T-cell (primary cell): ENCODE measurements around the gene CCDC175. TPM values are rescaled to one million over a fixed set of nuclear protein-coding genes. Genes with fewer than 3 reads are reported as not detected.

Experiments used
- ATAC-seq, 4 experiments: fragments of 200-7000 bp in 3 of 4; fragments of 150-1000 bp in 1 of 4; cut with Tn5 transposase; replicated peaks in 1 of 4; 1 replicate in 3 of 4; 2 replicates in 1 of 4; pipeline ENCODE4 v1.10.0; 2021; ENCODE audit warnings: moderate library complexity in 3 of 4, mild to moderate bottlenecking in 2 of 4, moderate number of reproducible peaks in 1 of 4
- CTCF ChIA-PET, 2 donors: fragments of 300-600 bp; sonication (Branson Sonifier 250); formaldehyde crosslinking; loops; one replicate each; lab custom pipeline; 2022; ENCODE audit warnings: antibody characterized with exemption in 2 of 2; lab: Charles Lee
- POLR2A ChIA-PET, 2 donors: fragments of 300-600 bp; sonication (Branson Sonifier 250); formaldehyde crosslinking; loops; one replicate each; lab custom pipeline; 2022; ENCODE audit warnings: antibody characterized with exemption in 2 of 2; lab: Charles Lee
- DNase-seq, 35 experiments: peaks; one replicate each; pipeline versions ENCODE4 v3.0.0 to v3.0.0-alpha.2; 2013 to 2023
- H3K27ac ChIP-seq: one replicate; pipeline ENCODE4 v1.5.1; 2013; ENCODE audit warnings: low read length
- H3K27me3 ChIP-seq, 2 experiments: replicated peaks in 1 of 2; 1 replicate in 1 of 2; 2 replicates in 1 of 2; pipeline versions ENCODE4 v1.6.1 to v1.7.0; 2013; ENCODE audit warnings: low read length in 1 of 2, mixed read lengths in 1 of 2; ENCODE audit not compliant: control insufficient read depth in 2 of 2, insufficient read depth in 2 of 2; ENCODE audit errors: extremely low read depth in 1 of 2
- H3K36me3 ChIP-seq, 2 donors: 1 replicate in 1 of 2; 2 replicates in 1 of 2; pipeline versions ENCODE4 v1.6.1 to v1.7.0; 2013; ENCODE audit warnings: low read length in 1 of 2; ENCODE audit not compliant: control insufficient read depth in 2 of 2, insufficient read depth in 1 of 2; ENCODE audit errors: extremely low read depth in 1 of 2
- H3K4me1 ChIP-seq, 2 experiments: 1 replicate in 1 of 2; 2 replicates in 1 of 2; pipeline versions ENCODE4 v1.6.1 to v1.7.0; 2013; ENCODE audit warnings: low read length in 2 of 2, mixed read lengths in 1 of 2; ENCODE audit not compliant: insufficient read depth in 2 of 2, control insufficient read depth in 1 of 2; ENCODE audit errors: extremely low read depth in 1 of 2
- H3K4me3 ChIP-seq, 2 donors: 1 replicate in 1 of 2; 2 replicates in 1 of 2; pipeline versions ENCODE4 v1.5.1 to v1.7.0; 2013; ENCODE audit warnings: mild to moderate bottlenecking in 2 of 2, low read length in 1 of 2, moderate library complexity in 1 of 2; ENCODE audit not compliant: control insufficient read depth in 1 of 2; ENCODE audit errors: extremely low read depth in 1 of 2
- H3K9me3 ChIP-seq: 2 replicates; pipeline ENCODE4 v1.7.0; 2013
- H3K27ac Mint-ChIP-seq, 2 donors: one replicate each; pipeline ENCODE4 v1.8.0; 2020 to 2021; ENCODE audit warnings: mild to moderate bottlenecking in 2 of 2, mixed read lengths in 2 of 2
- H3K27me3 Mint-ChIP-seq, 2 donors: one replicate each; pipeline ENCODE4 v1.8.0; 2021 to 2022; ENCODE audit warnings: mixed read lengths in 2 of 2
- H3K36me3 Mint-ChIP-seq: one replicate; pipeline ENCODE4 v1.8.0; 2021; ENCODE audit warnings: mixed read lengths
- H3K4me1 Mint-ChIP-seq, 3 donors: one replicate each; pipeline ENCODE4 v1.8.0; 2020 to 2022; ENCODE audit warnings: mixed read lengths in 3 of 3, mild to moderate bottlenecking in 1 of 3
- H3K4me3 Mint-ChIP-seq, 3 donors: one replicate each; pipeline ENCODE4 v1.8.0; 2020 to 2022; ENCODE audit warnings: mild to moderate bottlenecking in 3 of 3, mixed read lengths in 3 of 3, moderate library complexity in 3 of 3
- H3K9me3 Mint-ChIP-seq, 3 donors: one replicate each; pipeline ENCODE4 v1.8.0; 2020 to 2022; ENCODE audit warnings: mixed read lengths in 3 of 3
- WGBS: methylation state at CpG from one replicate; pipeline ENCODE4 v1.1.5; 2013; ENCODE audit warnings: missing lambda C conversion rate; ENCODE audit not compliant: insufficient coverage; 5-methylcytosine and 5-hydroxymethylcytosine counted together
- total RNA-seq, 35 experiments: library from RNA in 6 of 35; stranded (reverse) in 6 of 35; fragments of 120-200 nt in 1 of 35; gene quantifications; one replicate each; pipeline versions ENCODE4 v1.2.1 to v1.2.4 and lab custom pipeline; 2013 to 2026

CCDC175 gene
- total RNA-seq, 5 donors from 2014 or later (not counting 1 experiment from before 2014, with no cell fraction given), result not detected

DNA sequence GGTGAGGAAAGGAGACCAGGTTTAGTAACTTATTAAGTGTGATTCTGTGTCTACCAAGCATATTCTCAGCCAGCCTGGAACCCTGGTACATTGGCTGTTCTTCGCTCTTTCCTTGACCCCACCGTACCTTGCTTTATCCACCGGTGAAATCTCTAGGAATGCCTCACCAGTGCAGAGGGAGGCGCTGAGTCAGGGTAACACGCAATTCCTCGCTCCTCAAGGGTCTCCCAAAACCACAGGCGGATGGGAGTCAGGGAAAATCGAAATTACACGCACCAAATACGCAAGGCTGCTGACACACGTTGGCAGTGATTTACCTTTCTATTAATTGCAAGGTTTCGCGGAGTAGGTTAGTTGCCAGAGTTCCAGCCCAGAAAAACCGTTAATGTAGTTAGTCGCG lies 93.2 kb downstream of the CCDC175 start:
- peak overlapping the region; percentile 83 to 92 for H3K27ac Mint-ChIP-seq
- H3K4me1 Mint-ChIP-seq, result peaks cover 57 to 71% (median 68%) of the 10 kb centered on the region in 3 donors
- ChIA-PET CTCF (interaction anchor here in 1 of 2 donors (0.9 kb wide), 1 partner anchor 20 kb away, joined by 3 read pairs; no protein-coding TSS in a partner anchor), POLR2A (no interaction called here)
- Histone ChIP-seq H3K4me3 (peak overlapping the region; percentile 73 to 83), H3K9me3 (no peaks in the 10 kb centered on the region), H3K27ac (no peak overlapping the region), H3K36me3 (peaks cover 0 to 4% of the 10 kb centered on the region in 2 donors), H3K4me1 (peaks cover 20 to 28% of the 10 kb centered on the region in 2 experiments), H3K27me3 (no peaks in the 10 kb centered on the region)
- 11% methylated on average over 12 of the region's 16 CpGs for WGBS
- peak overlapping the region; percentile 89 to 97 (median 95) for H3K4me3 Mint-ChIP-seq
- peaks cover 7% of the 10 kb centered on the region for H3K36me3 Mint-ChIP-seq
- no peaks in the 10 kb centered on the region for H3K9me3 Mint-ChIP-seq
- H3K27me3 Mint-ChIP-seq, result no peaks in the 10 kb centered on the region
- DNase-seq, result no peak
- ATAC-seq, result no peak

GRCh38 chr14:59482541-59483331 lies 93.9 kb downstream of the CCDC175 start:
- Mint-ChIP-seq H3K27ac (peak overlapping the region; percentile 41 to 83), H3K9me3 (no peaks in the 10 kb centered on the region), H3K4me1 (peaks cover 54 to 68% (median 64%) of the 10 kb centered on the region in 3 donors), H3K27me3 (no peaks in the 10 kb centered on the region), H3K36me3 (peaks cover 3% of the 10 kb centered on the region), H3K4me3 (peak overlapping the region; percentile 89 to 97 (median 95))
- Histone ChIP-seq H3K4me3 (peak overlapping the region; percentile 73 to 83), H3K27ac (no peak overlapping the region), H3K27me3 (no peaks in the 10 kb centered on the region), H3K9me3 (no peaks in the 10 kb centered on the region), H3K36me3 (peaks cover 0 to 3% of the 10 kb centered on the region in 2 donors), H3K4me1 (peaks cover 20 to 28% of the 10 kb centered on the region in 2 experiments)
- ChIA-PET CTCF (no interaction called here), POLR2A (no interaction called here)
- ATAC-seq, result no peak
- DNase-seq, result no peak
- 92% methylated on average over 2 of the region's 6 CpGs for WGBS

- Mint-ChIP-seq H3K27ac (peak overlapping the region in 1 of 2 donors; percentile 83), H3K36me3 (peaks cover 7% of the 10 kb centered on the region), H3K4me3 (peak overlapping the region; percentile 89 to 97 (median 95)), H3K9me3 (no peaks in the 10 kb centered on the region), H3K27me3 (no peaks in the 10 kb centered on the region), H3K4me1 (peaks cover 54 to 66% (median 66%) of the 10 kb centered on the region in 3 donors)
- H3K27ac ChIP-seq, result no peak overlapping the region
- H3K27me3 ChIP-seq, result no peaks in the 10 kb centered on the region
- POLR2A ChIA-PET, result no interaction called here
- H3K9me3 ChIP-seq, result no peaks in the 10 kb centered on the region
- no peak for DNase-seq
- CTCF ChIA-PET, result no interaction called here
- H3K4me3 ChIP-seq, result no peak overlapping the region
- no peak for ATAC-seq
- WGBS, result 100% methylated on average over 2 of the region's 2 CpGs
- no peaks in the 10 kb centered on the region for H3K36me3 ChIP-seq
- peaks cover 20 to 28% of the 10 kb centered on the region in 2 experiments for H3K4me1 ChIP-seq
These were observed 94.6 kb downstream of the CCDC175 start for GRCh38 chr14:59481871-59482540.

DNA sequence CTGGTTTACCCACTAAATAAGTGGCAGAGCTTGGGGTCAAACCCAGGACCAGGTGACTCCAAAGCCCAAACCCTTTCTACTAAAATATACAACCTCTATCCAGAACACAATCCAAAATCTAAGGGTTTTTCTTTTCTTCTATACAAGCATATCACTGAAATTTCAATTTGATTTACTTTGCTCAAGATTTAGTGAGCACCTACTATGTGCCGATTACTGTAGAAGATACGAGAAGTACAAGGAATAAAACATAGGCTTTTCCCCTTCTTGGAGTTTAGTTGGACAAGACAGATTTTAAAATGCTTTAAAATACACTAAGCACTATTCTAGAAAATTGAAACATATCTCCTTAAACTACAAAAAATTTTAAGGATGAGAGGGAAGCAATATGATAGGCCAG lies 95.2 kb downstream of the CCDC175 start:
- Histone ChIP-seq H3K4me1 (peaks cover 20 to 24% of the 10 kb centered on the region in 2 experiments), H3K4me3 (no peak overlapping the region), H3K27me3 (no peaks in the 10 kb centered on the region), H3K9me3 (no peaks in the 10 kb centered on the region), H3K36me3 (peaks cover 0 to 3% of the 10 kb centered on the region in 2 donors), H3K27ac (no peak overlapping the region)
- no peaks in the 10 kb centered on the region for H3K27me3 Mint-ChIP-seq
- DNase-seq (no peak), ATAC-seq (no peak)
- ChIA-PET POLR2A (no interaction called here), CTCF (no interaction called here)
- H3K9me3 Mint-ChIP-seq, result no peaks in the 10 kb centered on the region
- no CpG with 5 or more reads among the region's 2 CpGs for WGBS
- H3K4me3 Mint-ChIP-seq, result no peak overlapping the region
- H3K4me1 Mint-ChIP-seq, result peaks cover 54 to 66% (median 66%) of the 10 kb centered on the region in 3 donors
- peak overlapping the region in 1 of 2 donors; percentile 53 for H3K27ac Mint-ChIP-seq
- H3K36me3 Mint-ChIP-seq, result peaks cover 11% of the 10 kb centered on the region

- DNase-seq (no peak), ATAC-seq (no peak)
- no peaks in the 10 kb centered on the region for H3K9me3 Mint-ChIP-seq
- WGBS, result no CpG with 5 or more reads among the region's 1 CpG
- H3K4me3 Mint-ChIP-seq, result peak overlapping the region in 1 of 3 donors; percentile 22
- ChIA-PET POLR2A (no interaction called here), CTCF (no interaction called here)
- Histone ChIP-seq H3K4me3 (no peak overlapping the region), H3K4me1 (peaks cover 15% of the 10 kb centered on the region in 2 experiments), H3K27ac (no peak overlapping the region), H3K27me3 (no peaks in the 10 kb centered on the region), H3K36me3 (peaks cover 0 to 9% of the 10 kb centered on the region in 2 donors), H3K9me3 (no peaks in the 10 kb centered on the region)
- H3K27ac Mint-ChIP-seq, result peak overlapping the region; percentile 12 to 71
- peaks cover 12% of the 10 kb centered on the region for H3K36me3 Mint-ChIP-seq
- H3K27me3 Mint-ChIP-seq, result no peaks in the 10 kb centered on the region
- H3K4me1 Mint-ChIP-seq, result peaks cover 45 to 54% (median 54%) of the 10 kb centered on the region in 3 donors
These were observed 96.4 kb downstream of the CCDC175 start for GRCh38 chr14:59480166-59480565.

- Mint-ChIP-seq H3K27me3 (no peaks in the 10 kb centered on the region), H3K4me3 (no peak overlapping the region), H3K27ac (no peak overlapping the region), H3K36me3 (peaks cover 14% of the 10 kb centered on the region), H3K9me3 (no peaks in the 10 kb centered on the region), H3K4me1 (peaks cover 38 to 48% (median 48%) of the 10 kb centered on the region in 3 donors)
- ChIA-PET POLR2A (no interaction called here), CTCF (no interaction called here)
- ATAC-seq, result no peak
- Histone ChIP-seq H3K27ac (no peak overlapping the region), H3K36me3 (peaks cover 0 to 15% of the 10 kb centered on the region in 2 donors), H3K4me1 (peaks cover 13 to 15% of the 10 kb centered on the region in 2 experiments), H3K27me3 (no peaks in the 10 kb centered on the region), H3K9me3 (no peaks in the 10 kb centered on the region), H3K4me3 (no peak overlapping the region)
- no peak for DNase-seq
- WGBS, result 100% methylated on average over 1 of the region's 3 CpGs
These were observed 98.1 kb downstream of the CCDC175 start for GRCh38 chr14:59478540-59478939.
